H54 (cell line): ENCODE data around the gene PDZD2.

Experiments used
- DNase-seq: peaks from one replicate; pipeline ENCODE4 v3.0.0; 2011; ENCODE audit warnings: low spot score, mixed read lengths; ENCODE audit not compliant: insufficient read length
- FAIRE-seq: peaks from 3 replicates; lab custom pipeline; 2011; peaks lifted over from hg19 to GRCh38; lab: Jason Lieb, UNC
- POLR2A ChIP-seq: IDR thresholded peaks from 2 replicates; pipeline ENCODE4 v1.6.1; 2011; ENCODE audit warnings: low read depth, mild to moderate bottlenecking, low read length

The PDZD2 gene

GRCh38 chr5:31620026-31620425, 18.9 kb upstream of the PDZD2 start:
- TF ChIP-seq POLR2A = no peak
- FAIRE-seq (no peak), DNase-seq (no peak)

GRCh38 chr5:31623249-31623648, 15.7 kb upstream of the PDZD2 start:
- FAIRE-seq = no peak
- DNase-seq = no peak
- TF ChIP-seq POLR2A = no peak

- FAIRE-seq = no peak
- no peak for TF ChIP-seq POLR2A
Observed at GRCh38 chr5:31625394-31625793, 13.5 kb upstream of the PDZD2 start.

GRCh38 chr5:31626156-31626555, 12.8 kb upstream of the PDZD2 start:
- no peak for DNase-seq
- no peak for TF ChIP-seq POLR2A
- no peak for FAIRE-seq

More at GRCh38 chr5:31625394-31625793, 13.5 kb upstream of the PDZD2 start:
- no peak for DNase-seq

- TF ChIP-seq POLR2A = no peak
- no peak for FAIRE-seq
- DNase-seq = no peak
Observed at GRCh38 chr5:31626604-31627234, 12.2 kb upstream of the PDZD2 start.

GRCh38 chr5:31630931-31631330, 8.0 kb upstream of the PDZD2 start:
- no peak for TF ChIP-seq POLR2A
- FAIRE-seq = no peak
- DNase-seq = no peak

GRCh38 chr5:31632460-31632859, 6.5 kb upstream of the PDZD2 start:
- no peak for DNase-seq
- no peak for TF ChIP-seq POLR2A
- FAIRE-seq = no peak

GRCh38 chr5:31635446-31635845, 3.5 kb upstream of the PDZD2 start:
- FAIRE-seq = no peak
- TF ChIP-seq POLR2A = no peak
- DNase-seq = no peak

- FAIRE-seq = no peak
- DNase-seq = no peak
- TF ChIP-seq POLR2A = no peak
Observed at GRCh38 chr5:31637851-31638250, 1.1 kb upstream of the PDZD2 start.

- TF ChIP-seq POLR2A = no peak
- DNase-seq (no peak), FAIRE-seq (no peak)
Observed at GRCh38 chr5:31638345-31638744, 586 bp upstream of the PDZD2 start.

- FAIRE-seq = no peak
- no peak for DNase-seq
- no peak for TF ChIP-seq POLR2A
Observed at GRCh38 chr5:31639481-31640411, 815 bp downstream of the PDZD2 start.

- no peak for FAIRE-seq
- TF ChIP-seq POLR2A = no peak
Observed at GRCh38 chr5:31640573-31640972, 1.6 kb downstream of the PDZD2 start.

GRCh38 chr5:31641059-31641458, 2.1 kb downstream of the PDZD2 start:
- no peak for DNase-seq
- no peak for TF ChIP-seq POLR2A
- FAIRE-seq = no peak

More at GRCh38 chr5:31640573-31640972, 1.6 kb downstream of the PDZD2 start:
- DNase-seq = no peak

GRCh38 chr5:31641575-31641974, 2.6 kb downstream of the PDZD2 start:
- TF ChIP-seq POLR2A = no peak
- FAIRE-seq (no peak), DNase-seq (no peak)
